ENCODE data around the gene ITM2B.

ITM2B gene

DNA sequence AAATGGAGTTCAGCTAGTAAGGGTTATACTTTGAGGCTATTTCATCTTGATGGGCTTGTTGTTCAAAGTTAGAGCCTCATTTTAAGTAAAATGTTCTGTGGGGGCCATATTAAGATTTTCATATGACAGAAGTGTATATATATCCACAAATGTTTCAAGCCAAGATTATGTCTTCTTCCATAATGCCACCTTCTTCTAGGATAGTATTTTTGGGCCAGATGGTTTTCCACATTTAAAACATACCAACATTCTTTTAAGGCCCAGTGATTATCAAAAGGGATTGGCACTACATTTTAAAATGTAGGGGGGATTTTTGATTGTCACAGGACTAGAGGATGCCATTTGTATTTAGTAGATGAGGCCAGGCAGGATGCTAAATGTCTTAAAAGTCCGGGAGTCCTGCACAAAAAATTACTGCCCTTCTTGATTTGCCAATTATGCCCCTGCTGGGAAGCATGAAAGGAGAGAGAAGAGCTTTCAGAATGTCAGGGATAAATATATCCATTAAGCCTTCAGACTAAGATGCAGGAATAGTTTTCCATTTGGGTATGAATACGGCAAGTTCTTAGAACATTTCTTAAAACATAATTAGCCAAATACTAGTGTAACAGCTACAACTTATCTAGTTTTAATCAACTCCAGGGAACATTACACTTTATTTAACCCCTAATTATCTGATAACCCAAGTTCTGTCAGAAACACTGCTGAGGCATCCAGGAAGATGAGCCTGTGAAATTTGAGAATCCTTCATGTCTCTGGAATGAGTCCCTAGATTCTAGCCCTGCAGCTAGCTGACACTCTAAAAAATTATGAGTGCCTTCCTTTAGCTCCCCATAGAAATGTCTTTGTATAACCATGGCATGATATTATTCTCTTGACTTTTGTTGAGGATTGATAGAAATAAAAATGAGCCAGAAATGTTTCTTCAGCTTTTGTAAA, 34.0 kb downstream of the ITM2B start:
- Histone ChIP-seq H3K4me1 (ENCODE audit: control insufficient read depth, insufficient read depth, low read length) (peaks cover 6% of the 10 kb centered on the region; the same call in 1 of the 2 replicates), H3K27ac (ENCODE audit: extremely low read depth, low read depth, low read length) (no peak overlapping the region), H3K9me3 (ENCODE audit: control insufficient read depth, insufficient read depth, low read depth, low read length) (no peaks in the 10 kb centered on the region), H3K36me3 (ENCODE audit: control insufficient read depth in 2 of 2, insufficient read depth in 1 of 2, low read length in 2 of 2) (peaks cover 12 to 29% of the 10 kb centered on the region in 2 experiments; a peak in 2 of 3 replicates), H3K4me3 (ENCODE audit: low read depth, low read length) (no peak overlapping the region)
- ChIA-PET POLR2A (no interaction called here), CTCF (interaction anchor here (0.7 to 1.2 kb wide), 2 partner anchors 141 to 321 kb away, joined by 3 read pairs; no protein-coding TSS in a partner anchor)
- TF ChIP-seq, protein P1, sequence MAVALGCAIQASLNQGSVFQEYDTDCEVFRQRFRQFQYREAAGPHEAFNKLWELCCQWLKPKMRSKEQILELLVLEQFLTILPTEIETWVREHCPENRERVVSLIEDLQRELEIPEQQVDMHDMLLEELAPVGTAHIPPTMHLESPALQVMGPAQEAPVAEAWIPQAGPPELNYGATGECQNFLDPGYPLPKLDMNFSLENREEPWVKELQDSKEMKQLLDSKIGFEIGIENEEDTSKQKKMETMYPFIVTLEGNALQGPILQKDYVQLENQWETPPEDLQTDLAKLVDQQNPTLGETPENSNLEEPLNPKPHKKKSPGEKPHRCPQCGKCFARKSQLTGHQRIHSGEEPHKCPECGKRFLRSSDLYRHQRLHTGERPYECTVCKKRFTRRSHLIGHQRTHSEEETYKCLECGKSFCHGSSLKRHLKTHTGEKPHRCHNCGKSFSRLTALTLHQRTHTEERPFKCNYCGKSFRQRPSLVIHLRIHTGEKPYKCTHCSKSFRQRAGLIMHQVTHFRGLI (tag by site-specific recombination; IDR thresholded peaks at IDR 0.05), result no peak
- TF ChIP-seq, protein P2, sequence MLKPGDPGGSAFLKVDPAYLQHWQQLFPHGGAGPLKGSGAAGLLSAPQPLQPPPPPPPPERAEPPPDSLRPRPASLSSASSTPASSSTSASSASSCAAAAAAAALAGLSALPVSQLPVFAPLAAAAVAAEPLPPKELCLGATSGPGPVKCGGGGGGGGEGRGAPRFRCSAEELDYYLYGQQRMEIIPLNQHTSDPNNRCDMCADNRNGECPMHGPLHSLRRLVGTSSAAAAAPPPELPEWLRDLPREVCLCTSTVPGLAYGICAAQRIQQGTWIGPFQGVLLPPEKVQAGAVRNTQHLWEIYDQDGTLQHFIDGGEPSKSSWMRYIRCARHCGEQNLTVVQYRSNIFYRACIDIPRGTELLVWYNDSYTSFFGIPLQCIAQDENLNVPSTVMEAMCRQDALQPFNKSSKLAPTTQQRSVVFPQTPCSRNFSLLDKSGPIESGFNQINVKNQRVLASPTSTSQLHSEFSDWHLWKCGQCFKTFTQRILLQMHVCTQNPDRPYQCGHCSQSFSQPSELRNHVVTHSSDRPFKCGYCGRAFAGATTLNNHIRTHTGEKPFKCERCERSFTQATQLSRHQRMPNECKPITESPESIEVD (tag by site-specific recombination; IDR thresholded peaks at IDR 0.05), result peak; percentile 23; the same call in 1 of the 2 replicates
- no peak for TF ChIP-seq BCL11A (tag by site-specific recombination; IDR thresholded peaks at IDR 0.05; ENCODE audit: low read depth)
- peak; percentile 79 for TF ChIP-seq SP7 (tag by site-specific recombination; IDR thresholded peaks at IDR 0.05)

DNA sequence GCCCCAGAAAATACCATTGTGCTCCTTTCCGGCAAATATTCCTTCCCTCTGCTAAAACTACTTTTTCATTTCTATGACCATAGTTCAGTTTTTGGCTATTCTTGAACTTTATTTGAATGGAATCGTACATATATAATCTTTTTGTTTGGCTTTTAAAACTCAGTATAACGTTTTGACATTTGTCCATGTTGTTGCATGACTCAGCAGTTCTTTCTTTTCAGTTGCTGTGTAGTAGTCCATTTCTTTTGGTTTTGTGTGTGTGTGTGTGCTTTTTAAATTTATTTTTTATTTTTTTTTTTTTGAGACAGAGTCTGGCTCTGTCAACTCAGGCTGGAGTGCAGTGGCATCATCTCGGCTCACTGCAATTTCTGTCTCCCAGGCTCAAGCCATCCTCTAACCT, 35.0 kb downstream of the ITM2B start:
- Histone ChIP-seq H3K36me3 (ENCODE audit: control insufficient read depth in 2 of 2, insufficient read depth in 1 of 2, low read length in 2 of 2) (peaks cover 4 to 19% of the 10 kb centered on the region in 2 experiments; a peak in 2 of 3 replicates), H3K27ac (ENCODE audit: extremely low read depth, low read depth, low read length) (no peak overlapping the region), H3K9me3 (ENCODE audit: control insufficient read depth, insufficient read depth, low read depth, low read length) (no peaks in the 10 kb centered on the region), H3K4me1 (ENCODE audit: control insufficient read depth, insufficient read depth, low read length) (peaks cover 6% of the 10 kb centered on the region; the same call in 1 of the 2 replicates), H3K4me3 (ENCODE audit: low read depth, low read length) (no peak overlapping the region)
- ChIA-PET CTCF (no interaction called here), POLR2A (no interaction called here)
- TF ChIP-seq EGR2 (tag by site-specific recombination; IDR thresholded peaks at IDR 0.05; ENCODE audit: low read depth) (no peak), ZNF548 (tag by site-specific recombination; IDR thresholded peaks at IDR 0.05) (no peak), ZFP69B (tag by site-specific recombination; IDR thresholded peaks at IDR 0.05) (no peak), ZNF664 (tag by site-specific recombination; IDR thresholded peaks at IDR 0.05) (no peak), ZNF274 (IDR thresholded peaks at IDR 0.05; ENCODE audit: low read length) (no peak), ZNF274 (tag by site-specific recombination; IDR thresholded peaks at IDR 0.05; ENCODE audit: borderline replicate concordance) (no peak), ZNF433 (tag by site-specific recombination; IDR thresholded peaks at IDR 0.05; ENCODE audit: low read depth) (no peak), ZBTB17 (tag by site-specific recombination; IDR thresholded peaks at IDR 0.05) (no peak)

DNA sequence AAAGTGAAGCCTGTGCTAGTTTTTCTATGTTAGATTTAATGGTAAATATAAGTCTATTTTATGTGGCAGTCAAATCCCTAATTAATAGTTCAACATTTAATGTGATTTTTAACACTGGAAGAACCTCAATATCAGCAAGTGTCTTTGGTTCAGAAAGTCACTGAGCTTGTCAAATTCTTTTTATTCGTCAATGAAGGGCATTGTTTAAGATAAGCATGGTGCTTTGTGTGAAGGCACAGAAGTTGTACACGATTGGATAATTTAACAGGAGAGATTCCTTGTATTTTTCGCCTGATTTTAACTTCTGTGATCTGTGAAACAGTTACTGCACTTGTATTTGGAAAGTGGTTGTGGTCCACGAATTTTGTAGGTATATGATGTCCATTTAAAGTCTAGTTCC, 40.3 kb downstream of the ITM2B start:
- Histone ChIP-seq H3K4me1 (ENCODE audit: control insufficient read depth, insufficient read depth, low read length) (no peaks in the 10 kb centered on the region), H3K36me3 (ENCODE audit: control insufficient read depth in 2 of 2, insufficient read depth in 1 of 2, low read length in 2 of 2) (peaks cover under 1 to 7% of the 10 kb centered on the region in 2 experiments; a peak in 2 of 3 replicates), H3K9me3 (ENCODE audit: control insufficient read depth, insufficient read depth, low read depth, low read length) (no peaks in the 10 kb centered on the region), H3K27ac (ENCODE audit: extremely low read depth, low read depth, low read length) (no peak overlapping the region), H3K4me3 (ENCODE audit: low read depth, low read length) (no peak overlapping the region)
- POLR2A ChIA-PET, result no interaction called here
- CTCF ChIA-PET, result no interaction called here
- TF ChIP-seq, protein P3, sequence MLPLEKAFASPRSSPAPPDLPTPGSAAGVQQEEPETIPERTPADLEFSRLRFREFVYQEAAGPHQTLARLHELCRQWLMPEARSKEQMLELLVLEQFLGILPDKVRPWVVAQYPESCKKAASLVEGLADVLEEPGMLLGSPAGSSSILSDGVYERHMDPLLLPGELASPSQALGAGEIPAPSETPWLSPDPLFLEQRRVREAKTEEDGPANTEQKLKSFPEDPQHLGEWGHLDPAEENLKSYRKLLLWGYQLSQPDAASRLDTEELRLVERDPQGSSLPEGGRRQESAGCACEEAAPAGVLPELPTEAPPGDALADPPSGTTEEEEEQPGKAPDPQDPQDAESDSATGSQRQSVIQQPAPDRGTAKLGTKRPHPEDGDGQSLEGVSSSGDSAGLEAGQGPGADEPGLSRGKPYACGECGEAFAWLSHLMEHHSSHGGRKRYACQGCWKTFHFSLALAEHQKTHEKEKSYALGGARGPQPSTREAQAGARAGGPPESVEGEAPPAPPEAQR (tag by site-specific recombination; IDR thresholded peaks at IDR 0.05), result no peak
- TF ChIP-seq, protein P4, sequence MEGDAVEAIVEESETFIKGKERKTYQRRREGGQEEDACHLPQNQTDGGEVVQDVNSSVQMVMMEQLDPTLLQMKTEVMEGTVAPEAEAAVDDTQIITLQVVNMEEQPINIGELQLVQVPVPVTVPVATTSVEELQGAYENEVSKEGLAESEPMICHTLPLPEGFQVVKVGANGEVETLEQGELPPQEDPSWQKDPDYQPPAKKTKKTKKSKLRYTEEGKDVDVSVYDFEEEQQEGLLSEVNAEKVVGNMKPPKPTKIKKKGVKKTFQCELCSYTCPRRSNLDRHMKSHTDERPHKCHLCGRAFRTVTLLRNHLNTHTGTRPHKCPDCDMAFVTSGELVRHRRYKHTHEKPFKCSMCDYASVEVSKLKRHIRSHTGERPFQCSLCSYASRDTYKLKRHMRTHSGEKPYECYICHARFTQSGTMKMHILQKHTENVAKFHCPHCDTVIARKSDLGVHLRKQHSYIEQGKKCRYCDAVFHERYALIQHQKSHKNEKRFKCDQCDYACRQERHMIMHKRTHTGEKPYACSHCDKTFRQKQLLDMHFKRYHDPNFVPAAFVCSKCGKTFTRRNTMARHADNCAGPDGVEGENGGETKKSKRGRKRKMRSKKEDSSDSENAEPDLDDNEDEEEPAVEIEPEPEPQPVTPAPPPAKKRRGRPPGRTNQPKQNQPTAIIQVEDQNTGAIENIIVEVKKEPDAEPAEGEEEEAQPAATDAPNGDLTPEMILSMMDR (tag by site-specific recombination; IDR thresholded peaks at IDR 0.05), result no peak
- no peak for TF ChIP-seq ZNF610 (tag by site-specific recombination; IDR thresholded peaks at IDR 0.05; ENCODE audit: borderline replicate concordance)
- TF ChIP-seq SCRT2 (tag by site-specific recombination; IDR thresholded peaks at IDR 0.05), result no peak
- no peak for TF ChIP-seq ZNF670 (tag by site-specific recombination; IDR thresholded peaks at IDR 0.05; ENCODE audit: low read depth)
- no peak for TF ChIP-seq SETDB1 (IDR thresholded peaks at IDR 0.05; ENCODE audit: insufficient read length, low read length)
- TF ChIP-seq ZSCAN30 (tag by site-specific recombination; IDR thresholded peaks at IDR 0.05), result no peak
- no peak for TF ChIP-seq ZNF202 (tag by site-specific recombination; IDR thresholded peaks at IDR 0.05; ENCODE audit: borderline replicate concordance)
- TF ChIP-seq RBAK (tag by site-specific recombination; IDR thresholded peaks at IDR 0.05), result no peak
- TF ChIP-seq ZNF768 (tag by site-specific recombination; IDR thresholded peaks at IDR 0.05), result no peak
- TF ChIP-seq ZNF521 (tag by site-specific recombination; IDR thresholded peaks at IDR 0.05), result no peak

All from HEK293 (cell line).